ENCODE measurements around the gene PPIF.
A peak's percentile ranks its signal among the peaks of the same experiment; 100 is the strongest.

The PPIF gene

GRCh38 chr10:79399223-79399831 is 52.1 kb downstream of the PPIF start:
- FAIRE-seq = peak; percentile 69
- peak; percentile 74 for DNase-seq (ENCODE audit: low spot score)

GRCh38 chr10:79400146-79401004 is 53.1 kb downstream of the PPIF start:
- no peak for DNase-seq (ENCODE audit: low spot score)
- FAIRE-seq = no peak

- DNase-seq (ENCODE audit: low spot score) (no peak), FAIRE-seq (no peak)
These were observed 54.0 kb downstream of the PPIF start for GRCh38 chr10:79401015-79401921.

- DNase-seq (ENCODE audit: low spot score) (no peak), FAIRE-seq (no peak)
These were observed 55.3 kb downstream of the PPIF start for GRCh38 chr10:79402625-79402946.

- DNase-seq (ENCODE audit: low spot score) = no peak
- FAIRE-seq = no peak
These were observed 55.7 kb downstream of the PPIF start for GRCh38 chr10:79402951-79403350.

- no peak for FAIRE-seq
- DNase-seq (ENCODE audit: low spot score) = no peak
These were observed 56.4 kb downstream of the PPIF start for GRCh38 chr10:79403441-79404230.

GRCh38 chr10:79404231-79404609 is 57.0 kb downstream of the PPIF start:
- no peak for FAIRE-seq

GRCh38 chr10:79404690-79405131 is 57.4 kb downstream of the PPIF start:
- FAIRE-seq = no peak
- no peak for DNase-seq (ENCODE audit: low spot score)

More at GRCh38 chr10:79404231-79404609, 57.0 kb downstream of the PPIF start:
- no peak for DNase-seq (ENCODE audit: low spot score)
